GM12878 (cell line): ENCODE measurements around the gene TBRG4. TPM values are rescaled to one million over a fixed set of nuclear protein-coding genes. Genes with fewer than 3 reads are reported as not detected.

Experiments used
- ATAC-seq: fragments of 200-7000 bp; cut with Tn5 transposase; 3 replicates; pipeline ENCODE4 v1.9.1; 2020; ENCODE audit warnings: mild to moderate bottlenecking, moderate library complexity
- BruUV-seq: library from RNA; stranded (reverse); fragments of 400-500 nt; replicated peaks from 2 replicates; lab custom pipeline; 2021; lab: Mats Ljungman, UMichigan
- CTCF ChIA-PET: fragments of 300-600 bp; sonication (Branson Sonifier 250); formaldehyde crosslinking; extraction: SDS; loops from one replicate; lab custom pipeline; 2021; ENCODE audit warnings: inconsistent platforms; lab: Yijun Ruan, JAX
- POLR2A ChIA-PET: fragments of 350-600 bp; formaldehyde crosslinking; extraction: SDS; loops from one replicate; lab custom pipeline; 2021; ENCODE audit warnings: inconsistent platforms; lab: Charles Lee
- RAD21 ChIA-PET: fragments of 300-600 bp; sonication (Branson Sonifier 250); formaldehyde crosslinking; loops from one replicate; lab custom pipeline; 2023; ENCODE audit warnings: antibody characterized with exemption; ENCODE audit not compliant: unreplicated experiment; lab: Charles Lee
- SMC1A ChIA-PET: fragments of 300-600 bp; sonication (Branson Sonifier 250); formaldehyde crosslinking; loops from one replicate; lab custom pipeline; 2023; ENCODE audit not compliant: unreplicated experiment, uncharacterized antibody; lab: Charles Lee
- DNase-seq: peaks from one replicate; pipeline ENCODE4 v3.0.0-alpha.2; 2011; ENCODE audit warnings: low read depth, low spot score
- FAIRE-seq: peaks from 3 replicates; lab custom pipeline; 2011; peaks lifted over from hg19 to GRCh38; lab: Jason Lieb, UNC
- H2AFZ ChIP-seq: 2 replicates; pipeline ENCODE4 v1.6.0; 2011; ENCODE audit warnings: low read depth, low read length, control low read depth; ENCODE audit not compliant: control insufficient read depth
- H3K27ac ChIP-seq: 2 replicates; pipeline ENCODE4 v1.5.1; 2011; ENCODE audit warnings: control low read depth; ENCODE audit not compliant: control insufficient read depth, insufficient read depth
- H3K27me3 ChIP-seq, 2 experiments: replicated peaks in 1 of 2; 2 replicates each; pipeline versions ENCODE4 v1.6.0 to v1.6.1; 2011; ENCODE audit warnings: low read length in 1 of 2; ENCODE audit not compliant: control insufficient read depth in 2 of 2, insufficient read depth in 2 of 2
- H3K36me3 ChIP-seq, 2 experiments: 2 replicates each; pipeline ENCODE4 v1.5.1; 2011; ENCODE audit warnings: low read length in 1 of 2; ENCODE audit not compliant: control insufficient read depth in 2 of 2, insufficient read depth in 2 of 2
- H3K4me1 ChIP-seq: 2 replicates; pipeline ENCODE4 v1.6.1; 2011; ENCODE audit warnings: mild to moderate bottlenecking, low read length, moderate library complexity, mixed read lengths; ENCODE audit not compliant: control insufficient read depth, insufficient read depth
- H3K4me2 ChIP-seq: 2 replicates; pipeline ENCODE4 v1.6.0; 2011; ENCODE audit warnings: control low read depth; ENCODE audit not compliant: control insufficient read depth, insufficient read depth
- H3K4me3 ChIP-seq: fragments of 200-600 bp; sonication (generic); 2 replicates; pipeline ENCODE4 v1.5.1; 2016
- H3K79me2 ChIP-seq: 2 replicates; pipeline ENCODE4 v1.6.0; 2011; ENCODE audit warnings: low read length; ENCODE audit not compliant: control insufficient read depth, insufficient read depth
- H3K9ac ChIP-seq: 2 replicates; pipeline ENCODE4 v1.8.0; 2011; ENCODE audit warnings: low read length, control low read depth, mixed read lengths; ENCODE audit not compliant: control insufficient read depth, insufficient read depth
- H3K9me3 ChIP-seq: replicated peaks from 3 replicates; pipeline ENCODE4 v1.5.1; 2011; ENCODE audit warnings: mild to moderate bottlenecking, low read length; ENCODE audit not compliant: control insufficient read depth, insufficient read depth
- H4K20me1 ChIP-seq: 2 replicates; pipeline ENCODE4 v1.6.0; 2011; ENCODE audit not compliant: control insufficient read depth, insufficient read depth
- ATF7 ChIP-seq: fragments of 450-650 bp; IDR thresholded peaks from 2 replicates; pipeline ENCODE4 v1.6.1; 2016; ENCODE audit warnings: low read depth, mild to moderate bottlenecking
- BHLHE40 ChIP-seq, 2 experiments: fragments of 450-650 bp in 1 of 2; IDR thresholded peaks; 2 replicates each; pipeline ENCODE4 v1.6.1; 2011 to 2017; ENCODE audit warnings: low read depth in 2 of 2, borderline replicate concordance in 1 of 2, improper control_type of control experiment in 1 of 2, low read length in 1 of 2, mild to moderate bottlenecking in 1 of 2
- EGR1 ChIP-seq, 2 experiments: IDR thresholded peaks; 1 replicate in 1 of 2; 2 replicates in 1 of 2; pipeline ENCODE4 v1.6.1; 2011 to 2012; ENCODE audit warnings: low read depth in 2 of 2, low read length in 2 of 2, borderline replicate concordance in 1 of 2, mild to moderate bottlenecking in 1 of 2, moderate library complexity in 1 of 2
- ESRRA ChIP-seq: IDR thresholded peaks from 2 replicates; pipeline ENCODE4 v1.6.1; 2012; ENCODE audit warnings: mild to moderate bottlenecking, low read length, improper control_type of control experiment
- FOXK2 ChIP-seq: fragments of 450-650 bp; IDR thresholded peaks from 2 replicates; pipeline ENCODE4 v1.6.1; 2017; ENCODE audit warnings: mild to moderate bottlenecking, moderate library complexity
- IRF4 ChIP-seq: IDR thresholded peaks from 2 replicates; pipeline ENCODE4 v1.6.1; 2011; ENCODE audit warnings: low read depth, low read length
- POLR2A ChIP-seq: IDR thresholded peaks from 2 replicates; pipeline ENCODE4 v1.6.1; 2011; ENCODE audit warnings: low read depth, mild to moderate bottlenecking, low read length
- SMARCA5 ChIP-seq: fragments of 450-650 bp; IDR thresholded peaks from 2 replicates; pipeline ENCODE4 v1.6.1; 2017; ENCODE audit warnings: mild to moderate bottlenecking
- SMC3 ChIP-seq: IDR thresholded peaks from 2 replicates; pipeline ENCODE4 v1.6.1; 2011; ENCODE audit warnings: low read length, improper control_type of control experiment, borderline replicate concordance
- SP1 ChIP-seq: IDR thresholded peaks from one replicate; pipeline ENCODE4 v1.6.1; 2011; ENCODE audit warnings: low read depth, low read length
- SREBF1 ChIP-seq: IDR thresholded peaks from 2 replicates; pipeline ENCODE4 v1.6.1; 2012; ENCODE audit warnings: mild to moderate bottlenecking, low read length
- ZBED1 ChIP-seq: IDR thresholded peaks from 2 replicates; pipeline ENCODE4 v1.6.1; 2016; ENCODE audit warnings: borderline replicate concordance
- ZNF622 ChIP-seq: fragments of 450-650 bp; IDR thresholded peaks from 2 replicates; pipeline ENCODE4 v1.6.1; 2017; ENCODE audit warnings: mild to moderate bottlenecking, inconsistent platforms
- WGBS: methylation state at CpG from one replicate; pipeline ENCODE4 v1.1.6; 2016; ENCODE audit warnings: low lambda C conversion rate; ENCODE audit not compliant: insufficient replicate concordance, insufficient coverage; ENCODE audit errors: missing lambda C conversion rate; 5-methylcytosine and 5-hydroxymethylcytosine counted together
- in situ Hi-C: fragments of 300-500 bp; cut with MboI; formaldehyde crosslinking; loops from 9 replicates; pipeline ENCODE4 v1.14.3; 2018; ENCODE audit warnings: mixed read lengths
- intact Hi-C: fragments of 100-400 bp; cut with micrococcal nuclease; formaldehyde crosslinking; loops from one replicate; pipeline ENCODE4 v1.14.2; 2022; ENCODE audit not compliant: unreplicated experiment
- polyA plus RNA-seq, 11 experiments: library from polyadenylated mRNA; depleted of rRNA in 4 of 11; unstranded in 6 of 11; stranded (reverse) in 5 of 11; fragments of >200 nt; fragmentation: Nextera tagmentation in 4 of 11; fragmentation: Illumina TruSeq in 1 of 11; extraction: Ambion mirVana in 4 of 11; extraction: Trizol in 1 of 11; gene quantifications; 1 replicate in 1 of 11; 2 replicates in 10 of 11; pipeline versions ENCODE4 v1.2.1 to v1.2.3, GENCODE V29; 2011 to 2016; ENCODE audit warnings: inconsistent platforms in 2 of 11, missing spikeins in 2 of 11, low read depth in 1 of 11
- total RNA-seq, 4 experiments: library from RNA; depleted of rRNA in 3 of 4; stranded (reverse); fragments of >200 nt in 3 of 4; fragmentation: Illumina TruSeq in 1 of 4; extraction: Trizol in 1 of 4; gene quantifications; 2 replicates each; pipeline versions ENCODE4 v1.2.1 to v1.2.3, GENCODE V29; 2013 to 2021
- TF ChIP-seq, protein P1 (sequence below): fragments of 450-650 bp; formaldehyde crosslinking; IDR thresholded peaks from 2 replicates; pipeline ENCODE4 v1.4.0; 2020; ENCODE audit warnings: mild to moderate bottlenecking, moderate library complexity
- TF ChIP-seq, protein P2 (sequence below): fragments of 450-650 bp; conservative IDR thresholded peaks from 2 replicates; pipeline ENCODE4 v1.6.1; 2017; ENCODE audit warnings: mild to moderate bottlenecking, moderate library complexity
- TF ChIP-seq, protein P3 (sequence below): fragments of 450-650 bp; IDR thresholded peaks from 2 replicates; pipeline ENCODE4 v1.6.1; 2016; ENCODE audit warnings: mild to moderate bottlenecking
- TF ChIP-seq, protein P4 (sequence below): fragments of 150-350 bp; IDR thresholded peaks from 2 replicates; pipeline ENCODE4 v1.6.1; 2014; ENCODE audit warnings: mild to moderate bottlenecking, low read depth, low read length

TBRG4 gene
- total and polyA plus RNA-seq, 10 of the 15 experiments (the other 5 are each of a cell fraction or from before 2014, with no cell fraction given), result 8.4 to 130 (median 118) TPM

DNA sequence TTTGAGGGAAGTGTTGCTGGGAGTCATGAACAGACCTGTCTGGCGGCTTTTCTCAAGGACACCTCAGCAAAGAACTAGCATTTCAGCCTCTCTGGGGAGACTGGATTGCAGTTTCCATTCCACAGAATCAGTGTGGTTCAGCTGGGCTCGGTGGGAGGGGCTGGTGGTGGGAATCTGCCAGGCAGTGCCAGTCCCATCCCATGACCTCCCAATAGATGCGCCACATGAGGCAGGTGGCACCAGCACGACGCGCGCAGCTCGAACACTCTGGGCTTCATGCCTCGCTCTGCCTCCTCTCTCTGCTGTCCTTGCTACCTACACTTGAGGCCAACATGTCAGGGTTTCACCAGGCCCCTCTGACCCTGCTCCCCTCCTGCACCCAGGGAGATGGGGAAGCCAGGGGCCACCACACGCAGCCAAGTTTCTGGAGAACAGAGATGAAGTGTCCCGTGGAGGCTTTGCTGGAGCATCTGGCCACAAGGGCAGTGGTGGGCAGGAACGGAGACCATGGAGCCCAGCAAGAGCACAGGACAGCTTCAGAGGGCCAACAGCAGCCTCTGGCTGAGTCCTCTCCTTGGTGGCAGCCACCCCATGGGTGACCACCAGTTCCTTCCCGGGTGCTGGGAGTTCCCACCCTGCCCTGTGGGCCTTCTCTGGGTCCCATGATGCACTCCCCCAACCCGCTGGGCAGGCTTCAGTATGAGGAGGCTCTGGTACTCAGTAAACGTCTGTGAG lies 25.0 kb downstream of the TBRG4 start:
- Histone ChIP-seq H3K9me3 (no peaks in the 10 kb centered on the region), H3K79me2 (no peaks in the 10 kb centered on the region), H3K9ac (no peak overlapping the region), H3K27ac (no peak overlapping the region), H4K20me1 (no peaks in the 10 kb centered on the region), H3K27me3 (peaks cover 2% of the 10 kb centered on the region in 2 experiments; a peak in 3 of 4 replicates), H3K4me2 (no peak overlapping the region), H3K4me1 (no peaks in the 10 kb centered on the region), H3K36me3 (no peaks in the 10 kb centered on the region), H2AFZ (no peak overlapping the region), H3K4me3 (no peak overlapping the region)
- ChIA-PET SMC1A (interaction anchor here (0.9 to 1.0 kb wide), 2 partner anchors 40 to 113 kb away, joined by 3 to 4 read pairs; no protein-coding TSS in a partner anchor), CTCF (no interaction called here), RAD21 (no interaction called here), POLR2A (interaction anchor here (0.6 kb wide), 1 partner anchor 477 kb away, joined by 4 read pairs; no protein-coding TSS in a partner anchor)
- no peak for FAIRE-seq
- WGBS, result 34% methylated on average over 10 of the region's 15 CpGs
- intact Hi-C loops, result no loop called here
- no peak for DNase-seq
- ATAC-seq, result no peak
- in situ Hi-C loops, result no loop called here
- no TSS peak for BruUV-seq
- TF ChIP-seq SMARCA5 (no peak), POLR2A (no peak), ATF7 (no peak), IRF4 (no peak), EGR1 (IDR thresholded peaks at IDR 0.05; ENCODE audit: borderline replicate concordance in 1 of 2, low read depth in 2 of 2, low read length in 2 of 2) (no peak), SREBF1 (no peak), ZNF622 (no peak), SP1 (no peak), ESRRA (no peak), SMC3 (no peak), FOXK2 (no peak), BHLHE40 (IDR thresholded peaks at IDR 0.05; ENCODE audit: borderline replicate concordance in 1 of 2, low read depth in 2 of 2, low read length in 1 of 2) (no peak), ZBED1 (no peak)
- TF ChIP-seq, protein P1, sequence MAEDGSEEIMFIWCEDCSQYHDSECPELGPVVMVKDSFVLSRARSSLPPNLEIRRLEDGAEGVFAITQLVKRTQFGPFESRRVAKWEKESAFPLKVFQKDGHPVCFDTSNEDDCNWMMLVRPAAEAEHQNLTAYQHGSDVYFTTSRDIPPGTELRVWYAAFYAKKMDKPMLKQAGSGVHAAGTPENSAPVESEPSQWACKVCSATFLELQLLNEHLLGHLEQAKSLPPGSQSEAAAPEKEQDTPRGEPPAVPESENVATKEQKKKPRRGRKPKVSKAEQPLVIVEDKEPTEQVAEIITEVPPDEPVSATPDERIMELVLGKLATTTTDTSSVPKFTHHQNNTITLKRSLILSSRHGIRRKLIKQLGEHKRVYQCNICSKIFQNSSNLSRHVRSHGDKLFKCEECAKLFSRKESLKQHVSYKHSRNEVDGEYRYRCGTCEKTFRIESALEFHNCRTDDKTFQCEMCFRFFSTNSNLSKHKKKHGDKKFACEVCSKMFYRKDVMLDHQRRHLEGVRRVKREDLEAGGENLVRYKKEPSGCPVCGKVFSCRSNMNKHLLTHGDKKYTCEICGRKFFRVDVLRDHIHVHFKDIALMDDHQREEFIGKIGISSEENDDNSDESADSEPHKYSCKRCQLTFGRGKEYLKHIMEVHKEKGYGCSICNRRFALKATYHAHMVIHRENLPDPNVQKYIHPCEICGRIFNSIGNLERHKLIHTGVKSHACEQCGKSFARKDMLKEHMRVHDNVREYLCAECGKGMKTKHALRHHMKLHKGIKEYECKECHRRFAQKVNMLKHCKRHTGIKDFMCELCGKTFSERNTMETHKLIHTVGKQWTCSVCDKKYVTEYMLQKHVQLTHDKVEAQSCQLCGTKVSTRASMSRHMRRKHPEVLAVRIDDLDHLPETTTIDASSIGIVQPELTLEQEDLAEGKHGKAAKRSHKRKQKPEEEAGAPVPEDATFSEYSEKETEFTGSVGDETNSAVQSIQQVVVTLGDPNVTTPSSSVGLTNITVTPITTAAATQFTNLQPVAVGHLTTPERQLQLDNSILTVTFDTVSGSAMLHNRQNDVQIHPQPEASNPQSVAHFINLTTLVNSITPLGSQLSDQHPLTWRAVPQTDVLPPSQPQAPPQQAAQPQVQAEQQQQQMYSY, result no peak
- TF ChIP-seq, protein P2, sequence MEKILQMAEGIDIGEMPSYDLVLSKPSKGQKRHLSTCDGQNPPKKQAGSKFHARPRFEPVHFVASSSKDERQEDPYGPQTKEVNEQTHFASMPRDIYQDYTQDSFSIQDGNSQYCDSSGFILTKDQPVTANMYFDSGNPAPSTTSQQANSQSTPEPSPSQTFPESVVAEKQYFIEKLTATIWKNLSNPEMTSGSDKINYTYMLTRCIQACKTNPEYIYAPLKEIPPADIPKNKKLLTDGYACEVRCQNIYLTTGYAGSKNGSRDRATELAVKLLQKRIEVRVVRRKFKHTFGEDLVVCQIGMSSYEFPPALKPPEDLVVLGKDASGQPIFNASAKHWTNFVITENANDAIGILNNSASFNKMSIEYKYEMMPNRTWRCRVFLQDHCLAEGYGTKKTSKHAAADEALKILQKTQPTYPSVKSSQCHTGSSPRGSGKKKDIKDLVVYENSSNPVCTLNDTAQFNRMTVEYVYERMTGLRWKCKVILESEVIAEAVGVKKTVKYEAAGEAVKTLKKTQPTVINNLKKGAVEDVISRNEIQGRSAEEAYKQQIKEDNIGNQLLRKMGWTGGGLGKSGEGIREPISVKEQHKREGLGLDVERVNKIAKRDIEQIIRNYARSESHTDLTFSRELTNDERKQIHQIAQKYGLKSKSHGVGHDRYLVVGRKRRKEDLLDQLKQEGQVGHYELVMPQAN, result no peak
- TF ChIP-seq, protein P3, sequence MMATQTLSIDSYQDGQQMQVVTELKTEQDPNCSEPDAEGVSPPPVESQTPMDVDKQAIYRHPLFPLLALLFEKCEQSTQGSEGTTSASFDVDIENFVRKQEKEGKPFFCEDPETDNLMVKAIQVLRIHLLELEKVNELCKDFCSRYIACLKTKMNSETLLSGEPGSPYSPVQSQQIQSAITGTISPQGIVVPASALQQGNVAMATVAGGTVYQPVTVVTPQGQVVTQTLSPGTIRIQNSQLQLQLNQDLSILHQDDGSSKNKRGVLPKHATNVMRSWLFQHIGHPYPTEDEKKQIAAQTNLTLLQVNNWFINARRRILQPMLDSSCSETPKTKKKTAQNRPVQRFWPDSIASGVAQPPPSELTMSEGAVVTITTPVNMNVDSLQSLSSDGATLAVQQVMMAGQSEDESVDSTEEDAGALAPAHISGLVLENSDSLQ, result no peak
- TF ChIP-seq, protein P4, sequence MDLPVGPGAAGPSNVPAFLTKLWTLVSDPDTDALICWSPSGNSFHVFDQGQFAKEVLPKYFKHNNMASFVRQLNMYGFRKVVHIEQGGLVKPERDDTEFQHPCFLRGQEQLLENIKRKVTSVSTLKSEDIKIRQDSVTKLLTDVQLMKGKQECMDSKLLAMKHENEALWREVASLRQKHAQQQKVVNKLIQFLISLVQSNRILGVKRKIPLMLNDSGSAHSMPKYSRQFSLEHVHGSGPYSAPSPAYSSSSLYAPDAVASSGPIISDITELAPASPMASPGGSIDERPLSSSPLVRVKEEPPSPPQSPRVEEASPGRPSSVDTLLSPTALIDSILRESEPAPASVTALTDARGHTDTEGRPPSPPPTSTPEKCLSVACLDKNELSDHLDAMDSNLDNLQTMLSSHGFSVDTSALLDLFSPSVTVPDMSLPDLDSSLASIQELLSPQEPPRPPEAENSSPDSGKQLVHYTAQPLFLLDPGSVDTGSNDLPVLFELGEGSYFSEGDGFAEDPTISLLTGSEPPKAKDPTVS, result no peak
